Stimulated activated CD4-positive, alpha-beta T cell treated with anti-CD3 and anti-CD28 coated beads, Interleukin-15, amount 100 ng/mL, for 1 hour (primary cell): Measurements from ENCODE around the gene KCTD14.
"Not testable (repeated sequence)": the region's sequence is repeated elsewhere in the genome, so short reads cannot be mapped to it uniquely, and the experiment has no call there.

Experiments
- DNase-seq, 2 donors: peaks; one replicate each; pipeline ENCODE4 v3.0.0-alpha.2; 2020; ENCODE audit warnings: low read depth in 1 of 2, low spot score in 1 of 2

Gene KCTD14

DNA sequence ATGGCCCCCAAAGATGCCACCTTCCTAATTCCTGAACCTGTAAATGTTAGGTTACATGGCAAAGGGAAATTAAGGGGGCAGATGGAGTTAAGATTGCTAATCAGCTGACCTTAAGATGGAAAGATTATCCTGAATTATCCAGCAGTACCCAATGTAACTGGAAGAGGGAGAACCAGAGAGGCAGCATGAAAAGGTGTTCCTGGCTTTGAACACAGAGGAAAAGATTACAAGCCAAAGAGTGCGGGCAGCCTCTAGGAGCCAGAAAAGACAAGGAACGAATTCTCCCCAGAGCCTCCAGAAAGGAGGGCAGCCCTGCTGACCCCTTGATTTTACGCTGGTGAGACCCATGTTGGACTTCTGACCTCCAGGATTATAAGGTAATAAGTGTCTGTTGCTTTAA, 25.5 kb upstream of the KCTD14 start:
- DNase-seq: no peak

- DNase-seq: no peak
Observed at GRCh38 chr11:78046486-78046854, 23.4 kb upstream of the KCTD14 start.

- DNase-seq: peak; percentile 62 to 70
Observed at GRCh38 chr11:78045851-78046485, 22.9 kb upstream of the KCTD14 start.

- no peak for DNase-seq
Observed at GRCh38 chr11:78044706-78045105, 21.6 kb upstream of the KCTD14 start.

DNA sequence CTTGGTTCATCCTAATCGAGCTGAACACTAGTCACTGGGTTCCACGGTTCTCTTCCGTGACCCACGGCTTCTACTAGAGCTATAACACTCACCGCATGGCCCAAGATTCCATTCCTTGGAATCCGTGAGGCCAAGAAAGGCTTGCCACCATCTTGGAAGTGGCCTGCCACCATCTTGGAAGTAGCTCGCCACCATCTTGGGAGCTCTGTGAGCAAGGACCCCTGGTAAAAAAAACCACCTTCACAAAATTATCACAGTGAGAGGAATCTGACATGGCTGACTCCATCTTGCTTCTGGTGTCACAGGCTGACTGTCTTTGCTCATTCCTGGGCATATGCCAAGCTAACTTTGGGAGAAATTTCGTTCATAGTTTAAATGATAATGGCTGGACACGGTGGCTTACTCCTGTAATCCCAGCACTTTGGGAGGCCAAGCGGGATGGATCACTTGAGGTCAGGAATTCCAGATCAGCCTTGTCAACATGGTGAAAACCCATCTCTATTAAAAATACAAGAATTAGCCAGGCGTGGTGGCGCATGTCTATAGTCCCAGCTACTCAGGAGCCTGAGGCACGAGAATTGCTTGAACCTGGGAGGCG, 18.9 kb upstream of the KCTD14 start:
- DNase-seq: no peak

DNA sequence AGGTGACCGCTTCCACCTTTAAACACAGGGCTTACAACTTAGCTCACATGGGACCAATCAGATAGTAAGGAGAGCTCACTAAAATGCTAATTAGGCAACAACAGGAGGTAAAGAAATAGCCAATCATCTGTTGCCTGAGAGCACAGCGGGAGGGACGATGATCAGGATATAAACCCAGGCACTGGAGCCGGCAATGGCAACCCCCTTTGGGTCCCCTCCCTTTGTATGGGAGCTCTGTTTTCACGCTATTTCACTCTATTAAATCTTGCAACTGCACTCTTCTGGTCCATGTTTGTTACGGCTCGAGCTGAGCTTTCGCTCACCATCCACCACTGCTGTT, 18.3 kb upstream of the KCTD14 start:
- not testable (repeated sequence) for DNase-seq

DNA sequence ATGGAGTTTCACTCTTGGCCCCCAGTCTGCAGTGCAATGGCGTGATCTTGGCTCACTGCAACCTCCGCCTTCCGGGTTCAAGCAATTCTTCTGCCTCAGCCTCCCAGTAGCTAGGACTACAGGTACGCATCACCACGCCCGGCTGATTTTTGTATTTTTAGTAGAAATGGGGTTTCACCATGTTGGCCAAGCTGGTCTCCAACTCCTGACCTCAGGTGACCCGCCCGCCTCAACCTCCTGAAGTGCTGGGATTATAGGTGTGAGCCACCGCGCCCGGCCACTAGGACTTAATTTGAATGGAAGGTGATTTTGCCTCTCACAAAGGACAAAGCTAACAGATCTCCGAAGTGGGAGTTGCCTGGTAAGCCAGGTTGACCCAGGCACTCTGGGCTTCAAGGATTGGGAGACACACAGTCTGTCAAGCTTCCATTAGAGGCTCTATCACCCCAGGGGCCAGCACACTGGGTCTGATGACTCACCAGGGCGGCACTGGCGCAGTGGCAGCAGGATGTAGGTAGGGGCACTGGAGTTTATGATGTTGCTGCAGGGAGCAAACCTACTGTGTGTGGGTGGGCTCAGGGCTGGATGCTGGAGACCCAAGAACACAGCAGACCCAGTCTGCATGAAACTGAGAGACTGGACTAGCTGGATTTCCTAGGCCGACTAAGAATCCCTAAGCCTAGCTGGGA, 17.8 kb upstream of the KCTD14 start:
- DNase-seq: no peak

GRCh38 chr11:78039919-78040671, 17.0 kb upstream of the KCTD14 start:
- no peak for DNase-seq

DNA sequence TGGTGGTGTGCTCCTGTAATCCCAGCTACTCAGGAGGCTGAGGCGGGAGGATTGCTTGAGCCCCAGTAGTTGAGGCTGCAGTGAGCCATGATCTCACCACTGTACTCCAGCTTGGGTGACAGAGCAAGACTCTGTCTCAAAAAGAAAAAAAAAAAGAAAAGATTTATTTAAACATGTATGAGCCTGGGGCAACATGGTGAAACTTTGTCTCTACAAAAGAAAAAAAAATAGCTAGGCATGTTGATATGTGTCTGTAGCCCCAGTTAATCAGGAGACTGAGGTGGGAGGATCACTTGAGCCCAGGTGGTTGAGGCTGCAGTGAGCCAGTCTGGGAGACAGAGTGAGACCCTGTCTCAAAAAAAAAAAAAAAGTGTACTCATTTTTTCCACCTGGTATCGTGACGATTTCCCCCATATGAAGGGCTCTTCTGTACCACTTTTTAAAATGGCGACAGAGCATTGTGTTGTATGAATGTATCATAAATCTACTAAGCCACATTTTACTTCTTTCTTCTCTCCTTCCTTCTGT, 16.4 kb upstream of the KCTD14 start:
- DNase-seq: no peak

- DNase-seq: no peak
Observed at GRCh38 chr11:78038697-78039313, 15.7 kb upstream of the KCTD14 start.

DNA sequence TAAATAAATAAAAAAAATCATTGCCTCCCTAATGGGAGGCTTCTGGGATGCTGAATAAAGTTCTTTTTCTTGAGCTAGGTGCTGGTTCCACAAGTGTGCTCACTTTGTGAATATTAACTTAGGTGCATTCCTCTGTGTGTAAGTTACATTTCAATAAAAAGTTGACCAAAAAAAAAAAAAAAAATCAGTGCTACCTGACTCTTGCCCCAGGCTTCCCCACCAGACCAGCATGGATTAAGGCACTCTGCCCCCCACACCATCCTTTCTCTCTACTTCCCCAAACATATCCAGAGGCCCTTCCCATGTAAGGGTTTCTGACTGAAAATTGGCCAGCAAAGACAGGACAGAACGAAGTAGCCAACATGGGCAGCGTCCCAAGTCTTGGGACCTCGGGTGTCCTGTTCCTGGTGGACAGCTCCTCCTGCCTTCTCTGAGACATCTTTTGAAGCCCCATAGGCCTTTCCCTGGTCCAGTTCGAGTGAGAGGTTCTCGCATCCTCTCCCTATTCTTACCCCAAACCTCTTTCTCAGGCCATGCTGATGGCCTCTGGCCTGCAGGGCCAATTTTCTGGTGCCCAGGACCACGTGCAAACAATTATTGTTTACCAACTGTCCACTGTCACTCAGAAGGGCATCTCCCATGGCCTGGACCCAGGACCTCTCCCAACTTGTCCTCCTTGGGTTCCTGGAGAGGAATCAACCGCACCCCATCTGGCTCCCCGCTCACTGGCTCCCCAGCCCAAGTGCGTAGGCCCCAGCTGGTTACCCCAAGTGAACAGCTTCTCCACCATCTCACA, 14.9 kb upstream of the KCTD14 start:
- DNase-seq: no peak

- DNase-seq: no peak
Observed at GRCh38 chr11:78037056-78037455, 14.0 kb upstream of the KCTD14 start.

GRCh38 chr11:78036313-78036712, 13.2 kb upstream of the KCTD14 start:
- no peak for DNase-seq

DNA sequence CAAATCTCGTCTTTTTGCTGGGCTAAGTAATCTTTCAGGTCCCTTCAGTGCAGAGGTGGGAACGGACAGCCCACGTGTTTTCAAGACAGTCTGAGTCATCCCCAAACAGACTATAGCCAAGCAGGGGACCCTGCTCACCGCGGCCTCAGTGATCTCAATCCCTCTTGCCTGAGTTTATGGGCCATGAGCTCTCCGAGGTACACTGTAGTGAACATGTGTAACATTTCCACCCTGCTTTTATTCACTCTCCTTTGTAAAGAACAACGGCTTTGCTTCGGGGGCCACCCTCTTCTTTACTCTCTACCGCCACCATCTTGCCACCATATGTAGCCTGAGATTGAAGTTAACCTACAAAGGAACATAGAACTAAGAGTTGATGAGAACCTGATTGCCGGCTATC, 11.5 kb upstream of the KCTD14 start:
- DNase-seq: no peak

DNA sequence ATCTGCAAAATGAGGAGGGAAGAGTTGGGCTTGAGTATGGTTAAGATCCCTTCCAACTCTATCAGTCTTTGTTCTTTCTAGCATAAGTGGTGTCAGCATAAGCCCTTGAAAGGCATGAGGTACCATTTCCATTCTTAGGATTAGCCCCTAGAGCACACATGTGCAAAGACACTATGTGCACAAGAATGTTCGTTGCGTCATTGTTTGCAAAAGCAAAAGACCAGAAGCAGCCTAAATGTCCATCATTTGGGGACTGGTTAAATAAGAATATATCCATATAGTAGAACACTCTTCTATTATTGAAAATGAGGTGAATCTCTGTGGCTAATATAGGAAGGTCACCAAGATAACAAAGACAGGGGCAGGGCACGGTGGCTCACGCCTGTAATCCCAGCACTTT, 10.0 kb upstream of the KCTD14 start:
- no peak for DNase-seq

DNA sequence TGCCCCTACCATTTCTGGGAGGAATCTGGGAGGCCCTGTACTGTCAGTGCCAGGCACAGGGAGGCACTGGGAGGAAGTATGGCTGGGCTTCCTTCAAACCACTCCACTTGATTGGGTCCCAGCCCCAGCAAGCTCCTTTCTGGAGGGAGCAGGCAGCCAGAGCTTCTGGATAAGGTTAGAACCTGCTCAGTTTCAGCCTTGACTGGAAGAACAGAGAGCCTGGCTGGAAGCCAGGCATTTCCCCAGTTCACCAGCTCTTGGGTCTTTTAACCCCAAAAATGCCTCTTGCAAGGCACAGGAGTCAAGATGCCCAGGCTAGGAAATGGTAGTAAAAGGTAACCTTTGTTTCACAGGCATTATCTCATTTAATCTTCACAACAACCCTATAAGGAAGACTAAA, 9.0 kb upstream of the KCTD14 start:
- DNase-seq: no peak

GRCh38 chr11:78031629-78032028, 8.6 kb upstream of the KCTD14 start:
- no peak for DNase-seq

DNA sequence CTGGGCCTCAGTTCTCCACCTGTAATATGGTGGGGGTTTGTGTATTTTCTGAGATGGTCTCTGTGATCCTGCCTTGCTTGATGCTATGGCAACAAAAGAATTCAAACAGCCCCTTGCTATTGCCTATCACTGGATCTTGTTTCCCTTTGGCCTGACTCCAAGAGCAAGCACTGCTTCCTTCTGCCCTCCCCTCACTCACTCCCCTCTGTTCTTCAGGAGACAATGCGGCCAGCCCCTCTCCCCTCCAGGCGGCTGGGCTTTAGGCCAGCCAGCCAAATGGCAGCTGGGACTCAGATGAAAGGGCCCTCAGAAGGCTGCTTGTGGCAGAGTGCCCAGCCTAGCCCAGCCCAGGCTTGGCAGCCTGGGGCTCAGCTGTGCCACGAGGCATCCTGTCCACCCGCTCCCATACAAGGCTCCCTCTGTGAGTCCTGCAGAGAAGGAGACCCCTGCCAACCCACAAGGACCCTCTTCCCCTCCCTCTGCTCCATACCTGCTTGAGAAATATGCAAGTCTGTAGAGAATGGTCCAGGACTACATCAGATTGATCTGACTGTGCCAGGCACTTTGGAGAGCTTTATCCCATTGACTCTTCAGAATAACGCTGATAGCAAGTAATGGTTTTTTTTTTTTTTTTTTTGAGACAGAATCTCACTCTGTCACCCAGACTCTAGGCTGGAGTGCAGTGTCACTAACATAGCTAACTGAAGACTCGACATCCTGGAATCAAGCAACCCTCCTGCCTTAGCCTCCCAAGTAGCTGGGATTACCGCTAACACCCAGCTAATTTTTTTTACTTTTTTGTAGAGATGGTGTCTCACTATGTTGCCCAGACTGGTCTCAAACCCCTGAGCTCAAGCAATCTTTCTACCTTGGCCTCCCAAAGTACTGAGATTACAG, 7.6 kb upstream of the KCTD14 start:
- DNase-seq: no peak

DNA sequence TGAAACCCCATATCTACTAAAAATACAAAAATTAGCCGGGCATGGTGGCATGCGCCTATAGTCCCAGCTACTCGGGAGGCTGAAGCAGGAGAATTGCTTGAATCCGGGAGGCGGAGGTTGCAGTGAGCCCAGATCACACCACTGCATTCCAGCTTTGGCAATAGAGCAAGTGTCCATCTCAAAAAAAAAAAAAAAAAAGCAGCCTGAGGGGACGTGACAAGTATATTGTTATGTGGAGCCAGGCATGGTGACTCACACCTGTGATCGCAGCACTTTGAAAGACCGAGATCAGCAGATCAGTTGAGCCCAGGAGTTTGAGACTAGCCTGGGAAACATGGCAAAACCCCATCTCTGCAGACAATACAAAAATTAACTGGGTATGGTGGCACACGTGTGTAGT, 5.3 kb upstream of the KCTD14 start:
- not testable (repeated sequence) for DNase-seq

- no peak for DNase-seq
Observed at GRCh38 chr11:78027759-78028158, 4.7 kb upstream of the KCTD14 start.
